Measurements from ENCODE around the gene ZNF292. TPM values are rescaled to one million over a fixed set of nuclear protein-coding genes. Genes with fewer than 3 reads are reported as not detected.

Gene ZNF292
- 23.9 TPM for polyA plus RNA-seq
- long read RNA-seq, donor 1, full-length matches to known transcripts, result 1 of 1 reads
- long read RNA-seq, donor 1, partial matches to known transcripts, result 0 of 1 reads
- long read RNA-seq, donor 1, other reads (novel, unspliced or antisense), result 0 of 1 reads
- long read RNA-seq, donor 2, full-length matches to known transcripts, result 10 of 10 reads
- long read RNA-seq, donor 2, partial matches to known transcripts, result 0 of 10 reads
- long read RNA-seq, donor 2, other reads (novel, unspliced or antisense), result 0 of 10 reads
- long read RNA-seq, donor 3, full-length matches to known transcripts, result 2 of 8 reads
- long read RNA-seq, donor 3, partial matches to known transcripts, result 6 of 8 reads
- long read RNA-seq, donor 3, other reads (novel, unspliced or antisense), result 0 of 8 reads
- long read RNA-seq, donor 4, result 0 reads
- long read RNA-seq, donor 5, full-length matches to known transcripts, result 2 of 2 reads
- long read RNA-seq, donor 5, partial matches to known transcripts, result 0 of 2 reads
- long read RNA-seq, donor 5, other reads (novel, unspliced or antisense), result 0 of 2 reads
- long read RNA-seq, donor 6, full-length matches to known transcripts, result 4 of 4 reads
- long read RNA-seq, donor 6, partial matches to known transcripts, result 0 of 4 reads
- long read RNA-seq, donor 6, other reads (novel, unspliced or antisense), result 0 of 4 reads
- long read RNA-seq, donor 7, full-length matches to known transcripts, result 6 of 6 reads
- long read RNA-seq, donor 7, partial matches to known transcripts, result 0 of 6 reads
- long read RNA-seq, donor 7, other reads (novel, unspliced or antisense), result 0 of 6 reads
- long read RNA-seq, donor 8, full-length matches to known transcripts, result 7 of 16 reads
- long read RNA-seq, donor 8, partial matches to known transcripts, result 9 of 16 reads
- long read RNA-seq, donor 8, other reads (novel, unspliced or antisense), result 0 of 16 reads
- long read RNA-seq, donor 9, full-length matches to known transcripts, result 2 of 2 reads
- long read RNA-seq, donor 9, partial matches to known transcripts, result 0 of 2 reads
- long read RNA-seq, donor 9, other reads (novel, unspliced or antisense), result 0 of 2 reads
- long read RNA-seq, donor 10, full-length matches to known transcripts, result 3 of 3 reads
- long read RNA-seq, donor 10, partial matches to known transcripts, result 0 of 3 reads
- long read RNA-seq, donor 10, other reads (novel, unspliced or antisense), result 0 of 3 reads
- long read RNA-seq, donor 11, full-length matches to known transcripts, result 5 of 5 reads
- long read RNA-seq, donor 11, partial matches to known transcripts, result 0 of 5 reads
- long read RNA-seq, donor 11, other reads (novel, unspliced or antisense), result 0 of 5 reads

GRCh38 chr6:87154993-87155841 is at the start of gene ZNF292:
Gene ZNF292 (plus strand): TSS chr6:87155565. CDS start chr6:87155592, 27 bp downstream.
- WGBS (ENCODE audit: insufficient coverage, low lambda C conversion rate), result no CpG with 5 or more reads among the region's 75 CpGs

GRCh38 chr6:87105823-87106222 is 49.5 kb upstream of the ZNF292 start:
- Histone ChIP-seq H3K27me3 (ENCODE audit: control insufficient read depth, insufficient read depth, low read length) (no peaks in the 10 kb centered on the region), H3K4me3 (ENCODE audit: low read length) (no peak overlapping the region), H3K27ac (ENCODE audit: low read length) (no peak overlapping the region), H3K4me1 (ENCODE audit: control insufficient read depth, insufficient read depth, low read length) (no peaks in the 10 kb centered on the region), H3K36me3 (ENCODE audit: control insufficient read depth, insufficient read depth, low read length) (no peaks in the 10 kb centered on the region), H3K9me3 (ENCODE audit: control insufficient read depth, low read depth, low read length) (no peaks in the 10 kb centered on the region)
- no peak for DNase-seq

More at GRCh38 chr6:87154993-87155841, at the start of gene ZNF292:
- peak; percentile 95 to 98 for DNase-seq
- H3K27me3 ChIP-seq (ENCODE audit: control insufficient read depth, insufficient read depth, low read length), result no peaks in the 10 kb centered on the region
- H3K36me3 ChIP-seq (ENCODE audit: control insufficient read depth, insufficient read depth, low read length), result no peaks in the 10 kb centered on the region
- peak within 1 kb of the TSS; percentile 88 for H3K4me3 ChIP-seq (ENCODE audit: low read length)
- peaks cover 4% of the 10 kb centered on the region for H3K9me3 ChIP-seq (ENCODE audit: control insufficient read depth, low read depth, low read length)
- peaks cover 16% of the 10 kb centered on the region for H3K4me1 ChIP-seq (ENCODE audit: control insufficient read depth, insufficient read depth, low read length)
- peak within 1 kb of the TSS; percentile 98 for H3K27ac ChIP-seq (ENCODE audit: low read length)

GRCh38 chr6:87110636-87111035 is 44.7 kb upstream of the ZNF292 start:
- Histone ChIP-seq H3K9me3 (ENCODE audit: control insufficient read depth, low read depth, low read length) (no peaks in the 10 kb centered on the region), H3K4me1 (ENCODE audit: control insufficient read depth, insufficient read depth, low read length) (no peaks in the 10 kb centered on the region), H3K4me3 (ENCODE audit: low read length) (no peak overlapping the region), H3K36me3 (ENCODE audit: control insufficient read depth, insufficient read depth, low read length) (no peaks in the 10 kb centered on the region), H3K27ac (ENCODE audit: low read length) (no peak overlapping the region), H3K27me3 (ENCODE audit: control insufficient read depth, insufficient read depth, low read length) (no peaks in the 10 kb centered on the region)
- no peak for DNase-seq
- no CpG with 5 or more reads among the region's 1 CpG for WGBS (ENCODE audit: insufficient coverage, low lambda C conversion rate)

GRCh38 chr6:87115402-87116135 is 39.8 kb upstream of the ZNF292 start:
- Histone ChIP-seq H3K4me1 (ENCODE audit: control insufficient read depth, insufficient read depth, low read length) (no peaks in the 10 kb centered on the region), H3K4me3 (ENCODE audit: low read length) (no peak overlapping the region), H3K9me3 (ENCODE audit: control insufficient read depth, low read depth, low read length) (no peaks in the 10 kb centered on the region), H3K27me3 (ENCODE audit: control insufficient read depth, insufficient read depth, low read length) (no peaks in the 10 kb centered on the region), H3K27ac (ENCODE audit: low read length) (no peak overlapping the region), H3K36me3 (ENCODE audit: control insufficient read depth, insufficient read depth, low read length) (no peaks in the 10 kb centered on the region)
- WGBS (ENCODE audit: insufficient coverage, low lambda C conversion rate), result no CpG with 5 or more reads among the region's 2 CpGs
- no peak for DNase-seq

GRCh38 chr6:87116922-87117321 is 38.4 kb upstream of the ZNF292 start:
- no CpG with 5 or more reads among the region's 2 CpGs for WGBS (ENCODE audit: insufficient coverage, low lambda C conversion rate)
- Histone ChIP-seq H3K9me3 (ENCODE audit: control insufficient read depth, low read depth, low read length) (no peaks in the 10 kb centered on the region), H3K4me1 (ENCODE audit: control insufficient read depth, insufficient read depth, low read length) (no peaks in the 10 kb centered on the region), H3K27me3 (ENCODE audit: control insufficient read depth, insufficient read depth, low read length) (peaks cover under 1% of the 10 kb centered on the region), H3K27ac (ENCODE audit: low read length) (no peak overlapping the region), H3K36me3 (ENCODE audit: control insufficient read depth, insufficient read depth, low read length) (no peaks in the 10 kb centered on the region), H3K4me3 (ENCODE audit: low read length) (no peak overlapping the region)
- no peak for DNase-seq

- peak in 1 of 2 donors; percentile 25 for DNase-seq
- Histone ChIP-seq H3K4me1 (ENCODE audit: control insufficient read depth, insufficient read depth, low read length) (no peaks in the 10 kb centered on the region), H3K36me3 (ENCODE audit: control insufficient read depth, insufficient read depth, low read length) (no peaks in the 10 kb centered on the region), H3K27me3 (ENCODE audit: control insufficient read depth, insufficient read depth, low read length) (peaks cover 6% of the 10 kb centered on the region), H3K4me3 (ENCODE audit: low read length) (no peak overlapping the region), H3K9me3 (ENCODE audit: control insufficient read depth, low read depth, low read length) (peaks cover 2% of the 10 kb centered on the region), H3K27ac (ENCODE audit: low read length) (no peak overlapping the region)
- 100% methylated on average over 1 of the region's 4 CpGs for WGBS (ENCODE audit: insufficient coverage, low lambda C conversion rate)
These were observed 37.3 kb upstream of the ZNF292 start for GRCh38 chr6:87118054-87118453.

- DNase-seq, result no peak
- no CpG with 5 or more reads among the region's 51 CpGs for WGBS (ENCODE audit: insufficient coverage, low lambda C conversion rate)
These were observed 32.9 kb upstream of the ZNF292 start for GRCh38 chr6:87122477-87122876.

GRCh38 chr6:87124074-87124473 is 31.3 kb upstream of the ZNF292 start:
- Histone ChIP-seq H3K36me3 (ENCODE audit: control insufficient read depth, insufficient read depth, low read length) (no peaks in the 10 kb centered on the region), H3K27ac (ENCODE audit: low read length) (no peak overlapping the region), H3K4me1 (ENCODE audit: control insufficient read depth, insufficient read depth, low read length) (no peaks in the 10 kb centered on the region), H3K27me3 (ENCODE audit: control insufficient read depth, insufficient read depth, low read length) (peaks cover 6% of the 10 kb centered on the region), H3K9me3 (ENCODE audit: control insufficient read depth, low read depth, low read length) (peaks cover 2% of the 10 kb centered on the region), H3K4me3 (ENCODE audit: low read length) (no peak overlapping the region)
- no peak for DNase-seq
- 100% methylated on average over 2 of the region's 5 CpGs for WGBS (ENCODE audit: insufficient coverage, low lambda C conversion rate)

More at GRCh38 chr6:87122477-87122876, 32.9 kb upstream of the ZNF292 start:
- Histone ChIP-seq H3K27me3 (ENCODE audit: control insufficient read depth, insufficient read depth, low read length) (peaks cover 6% of the 10 kb centered on the region), H3K4me3 (ENCODE audit: low read length) (no peak overlapping the region), H3K36me3 (ENCODE audit: control insufficient read depth, insufficient read depth, low read length) (no peaks in the 10 kb centered on the region), H3K4me1 (ENCODE audit: control insufficient read depth, insufficient read depth, low read length) (no peaks in the 10 kb centered on the region), H3K9me3 (ENCODE audit: control insufficient read depth, low read depth, low read length) (peaks cover 2% of the 10 kb centered on the region), H3K27ac (ENCODE audit: low read length) (no peak overlapping the region)

- Histone ChIP-seq H3K4me3 (ENCODE audit: low read length) (no peak overlapping the region), H3K27ac (ENCODE audit: low read length) (no peak overlapping the region), H3K4me1 (ENCODE audit: control insufficient read depth, insufficient read depth, low read length) (no peaks in the 10 kb centered on the region), H3K36me3 (ENCODE audit: control insufficient read depth, insufficient read depth, low read length) (no peaks in the 10 kb centered on the region), H3K9me3 (ENCODE audit: control insufficient read depth, low read depth, low read length) (peaks cover 2% of the 10 kb centered on the region), H3K27me3 (ENCODE audit: control insufficient read depth, insufficient read depth, low read length) (peaks cover 6% of the 10 kb centered on the region)
- no peak for DNase-seq
- no CpG with 5 or more reads among the region's 1 CpG for WGBS (ENCODE audit: insufficient coverage, low lambda C conversion rate)
These were observed 28.9 kb upstream of the ZNF292 start for GRCh38 chr6:87126501-87126900.

Measured in large intestine (tissue), 12 donors.